H9 (cell line): Measurements from ENCODE around the gene RPS6KA4. TPM values are rescaled to one million over a fixed set of nuclear protein-coding genes. Genes with fewer than 3 reads are reported as not detected.

Source experiments
- DNase-seq: peaks from one replicate; pipeline ENCODE4 v3.0.0-alpha.2; 2017
- H2AFZ ChIP-seq: one replicate; pipeline ENCODE4 v1.6.1; 2013; ENCODE audit warnings: mild to moderate bottlenecking, low read length, control low read depth, moderate library complexity
- H2AK5ac ChIP-seq: 2 replicates; pipeline ENCODE4 v1.6.1; 2013; ENCODE audit warnings: low read length, control low read depth, mixed read lengths; ENCODE audit not compliant: insufficient read length
- H2BK120ac ChIP-seq: one replicate; pipeline ENCODE4 v1.6.1; 2013; ENCODE audit warnings: low read depth, mild to moderate bottlenecking, low read length, control low read depth, inconsistent platforms; ENCODE audit not compliant: poor library complexity, severe bottlenecking
- H2BK12ac ChIP-seq: 2 replicates; pipeline ENCODE4 v1.6.1; 2013; ENCODE audit warnings: low read length, control low read depth, mixed read lengths, low read depth; ENCODE audit not compliant: insufficient read length
- H2BK15ac ChIP-seq: 2 replicates; pipeline ENCODE4 v1.6.1; 2013; ENCODE audit warnings: low read depth, low read length, control low read depth
- H2BK20ac ChIP-seq: one replicate; pipeline ENCODE4 v1.6.1; 2013; ENCODE audit warnings: low read depth, mild to moderate bottlenecking, low read length, control low read depth, inconsistent platforms; ENCODE audit not compliant: poor library complexity, severe bottlenecking
- H2BK5ac ChIP-seq: 2 replicates; pipeline ENCODE4 v1.6.1; 2013; ENCODE audit warnings: low read length, control low read depth, mixed read lengths; ENCODE audit not compliant: insufficient read length
- H3K14ac ChIP-seq: 2 replicates; pipeline ENCODE4 v1.6.1; 2013; ENCODE audit warnings: low read length, control low read depth; ENCODE audit not compliant: insufficient read depth
- H3K18ac ChIP-seq: 2 replicates; pipeline ENCODE4 v1.6.1; 2013; ENCODE audit warnings: low read depth, mild to moderate bottlenecking, mixed read lengths, low read length, control low read depth; ENCODE audit not compliant: insufficient read length
- H3K23ac ChIP-seq: 2 replicates; pipeline ENCODE4 v1.6.1; 2013; ENCODE audit warnings: low read length, control low read depth, mixed read lengths, low read depth; ENCODE audit not compliant: insufficient read length
- H3K23me2 ChIP-seq: 2 replicates; pipeline ENCODE4 v1.6.1; 2013; ENCODE audit warnings: low read depth, mild to moderate bottlenecking, mixed read lengths, low read length, control low read depth; ENCODE audit not compliant: insufficient read length, poor library complexity, severe bottlenecking
- H3K27ac ChIP-seq: 2 replicates; pipeline ENCODE4 v1.5.1; 2013; ENCODE audit warnings: low read length, control low read depth, mixed read lengths, low read depth; ENCODE audit not compliant: insufficient read length
- H3K27me3 ChIP-seq: 2 replicates; pipeline ENCODE4 v1.6.1; 2013; ENCODE audit warnings: low read length, control low read depth, inconsistent platforms; ENCODE audit not compliant: insufficient read depth
- H3K4ac ChIP-seq: 2 replicates; pipeline ENCODE4 v1.6.1; 2013; ENCODE audit warnings: low read depth, mild to moderate bottlenecking, control low read depth, inconsistent platforms, low read length, moderate library complexity
- H3K4me1 ChIP-seq: 2 replicates; pipeline ENCODE4 v1.6.1; 2013; ENCODE audit warnings: low read length, control low read depth, inconsistent platforms; ENCODE audit not compliant: insufficient read depth
- H3K4me2 ChIP-seq: 2 replicates; pipeline ENCODE4 v1.6.1; 2013; ENCODE audit warnings: low read length, control low read depth, mixed read lengths; ENCODE audit not compliant: insufficient read length, insufficient read depth
- H3K56ac ChIP-seq: 2 replicates; pipeline ENCODE4 v1.6.1; 2013; ENCODE audit warnings: low read depth, mild to moderate bottlenecking, mixed read lengths, low read length, control low read depth; ENCODE audit not compliant: insufficient read length
- H3K79me1 ChIP-seq: 2 replicates; pipeline ENCODE4 v1.6.1; 2013; ENCODE audit warnings: low read depth, mild to moderate bottlenecking, moderate library complexity, low read length, control low read depth, inconsistent platforms; ENCODE audit not compliant: insufficient read depth, poor library complexity, severe bottlenecking
- H3K79me2 ChIP-seq: 2 replicates; pipeline ENCODE4 v1.6.1; 2013; ENCODE audit warnings: low read length, control low read depth, inconsistent platforms; ENCODE audit not compliant: insufficient read depth
- H3K9ac ChIP-seq: 2 replicates; pipeline ENCODE4 v1.6.1; 2013; ENCODE audit warnings: low read length, control low read depth, mixed read lengths; ENCODE audit not compliant: insufficient read length; ENCODE audit errors: extremely low read depth
- H3K9me3 ChIP-seq: one replicate; pipeline ENCODE4 v1.6.1; 2013; ENCODE audit warnings: low read depth, low read length, inconsistent platforms; ENCODE audit not compliant: control insufficient read depth
- H3T11ph ChIP-seq: one replicate; pipeline ENCODE4 v1.6.1; 2013; ENCODE audit warnings: mild to moderate bottlenecking, low read length, control low read depth, inconsistent platforms
- H4K20me1 ChIP-seq: one replicate; pipeline ENCODE4 v1.6.1; 2013; ENCODE audit not compliant: control insufficient read depth, insufficient read length, insufficient read depth
- H4K5ac ChIP-seq: 2 replicates; pipeline ENCODE4 v1.6.1; 2013; ENCODE audit warnings: low read depth, mild to moderate bottlenecking, mixed read lengths, low read length, control low read depth; ENCODE audit not compliant: insufficient read length
- H4K8ac ChIP-seq: replicated peaks from 2 replicates; pipeline ENCODE4 v1.6.1; 2013; ENCODE audit warnings: low read length, control low read depth, mixed read lengths, low read depth; ENCODE audit not compliant: insufficient read length
- H4K91ac ChIP-seq: 2 replicates; pipeline ENCODE4 v1.6.1; 2013; ENCODE audit warnings: low read depth, mild to moderate bottlenecking, moderate library complexity, mixed read lengths, low read length, control low read depth; ENCODE audit not compliant: insufficient read length
- H3K27ac Mint-ChIP-seq, 3 experiments: 2 replicates in 2 of 3; 3 replicates in 1 of 3; pipeline ENCODE4 v1.8.0; 2020 to 2021; ENCODE audit warnings: mixed read lengths in 3 of 3, mild to moderate bottlenecking in 1 of 3, moderate library complexity in 1 of 3
- H3K27me3 Mint-ChIP-seq: 2 replicates; pipeline ENCODE4 v1.8.0; 2021; ENCODE audit warnings: low read depth, mild to moderate bottlenecking, moderate library complexity, mixed read lengths
- H3K36me3 Mint-ChIP-seq, 3 experiments: 2 replicates in 2 of 3; 3 replicates in 1 of 3; pipeline ENCODE4 v1.8.0; 2020 to 2021; ENCODE audit warnings: low read depth in 3 of 3, mixed read lengths in 3 of 3; ENCODE audit not compliant: insufficient read depth in 1 of 3
- H3K4me1 Mint-ChIP-seq, 2 experiments: 2 replicates each; pipeline ENCODE4 v1.8.0; 2020; ENCODE audit warnings: mixed read lengths in 2 of 2
- H3K4me3 Mint-ChIP-seq, 2 experiments: 2 replicates in 1 of 2; 3 replicates in 1 of 2; pipeline ENCODE4 v1.8.0; 2020 to 2021; ENCODE audit warnings: mild to moderate bottlenecking in 2 of 2, mixed read lengths in 2 of 2, moderate library complexity in 1 of 2
- H3K9me3 Mint-ChIP-seq, 2 experiments: 2 replicates in 1 of 2; 3 replicates in 1 of 2; pipeline ENCODE4 v1.8.0; 2020; ENCODE audit warnings: mild to moderate bottlenecking in 2 of 2, mixed read lengths in 2 of 2, moderate library complexity in 1 of 2
- WGBS: extraction: QIAGEN DNeasy Blood & Tissue Kit; methylation state at CpG from one replicate; pipeline ENCODE4 v1.1.7; 2013; ENCODE audit warnings: missing lambda C conversion rate, low lambda C conversion rate, mixed read lengths; ENCODE audit not compliant: insufficient read length; ENCODE audit errors: extremely low coverage; 5-methylcytosine and 5-hydroxymethylcytosine counted together
- total RNA-seq: library from RNA; stranded (reverse); gene quantifications from 2 replicates; pipeline ENCODE4 v1.2.1, GENCODE V29; 2021
- TF ChIP-seq, protein P1 (sequence below): fragments of 200-600 bp; sonication (generic); conservative IDR thresholded peaks from 3 replicates; pipeline ENCODE4 v1.8.0; 2021; ENCODE audit warnings: antibody characterized with exemption, mild to moderate bottlenecking

The RPS6KA4 gene
- total RNA-seq, 1 experiment from 2014 or later, result 10.8 TPM

DNA sequence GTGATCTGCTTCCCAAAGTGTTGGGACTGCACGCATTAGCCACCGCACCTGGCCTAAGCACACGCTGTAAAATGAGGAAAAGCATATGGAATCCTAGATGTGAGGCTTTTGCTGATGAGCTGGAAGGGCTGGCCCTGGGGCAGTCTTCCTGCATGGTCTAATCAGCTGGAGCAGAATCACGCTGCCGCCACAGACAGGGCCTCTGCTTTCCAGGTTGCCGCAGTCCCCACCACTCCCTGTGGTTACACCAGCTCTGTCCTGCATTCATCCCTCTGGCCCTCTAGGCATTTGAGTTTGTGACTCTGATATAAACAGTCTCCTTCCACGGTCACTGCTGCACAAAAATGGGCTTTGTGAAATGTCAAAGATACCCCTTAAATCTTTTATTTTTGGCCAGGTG, 17.1 kb downstream of the RPS6KA4 start:
- no peak for DNase-seq
- Histone ChIP-seq H3K14ac (no peak overlapping the region), H3K4me2 (no peak overlapping the region), H3K18ac (no peak overlapping the region), H4K5ac (no peak overlapping the region), H3K79me1 (no peaks in the 10 kb centered on the region), H3K27me3 (no peaks in the 10 kb centered on the region), H3K23me2 (no peaks in the 10 kb centered on the region), H4K91ac (no peak overlapping the region), H3K79me2 (no peaks in the 10 kb centered on the region), H3K27ac (no peak overlapping the region), H3K9ac (no peak overlapping the region), H2BK120ac (no peak overlapping the region), H2BK5ac (no peak overlapping the region), H4K8ac (no peak overlapping the region), H2BK12ac (no peak overlapping the region), H3K4me1 (no peaks in the 10 kb centered on the region; the same call in 1 of the 2 replicates), H3K23ac (no peak overlapping the region), H3K4ac (no peak overlapping the region), H2BK20ac (no peak overlapping the region), H3T11ph (no peak overlapping the region), H2AFZ (no peak overlapping the region), H2AK5ac (no peak overlapping the region), H2BK15ac (no peak overlapping the region), H3K56ac (no peak overlapping the region), H3K9me3 (no peaks in the 10 kb centered on the region), H4K20me1 (no peaks in the 10 kb centered on the region)
- Mint-ChIP-seq H3K27ac (no peak overlapping the region), H3K4me3 (no peak overlapping the region), H3K27me3 (no peaks in the 10 kb centered on the region), H3K9me3 (no peaks in the 10 kb centered on the region), H3K36me3 (0 out of 7 replicates have a peak, but pooled peaks cover 0 to 3% (median 0%) of the 10 kb centered on the region in 3 experiments), H3K4me1 (peaks cover 9 to 16% of the 10 kb centered on the region in 2 experiments)
- TF ChIP-seq, protein P1, sequence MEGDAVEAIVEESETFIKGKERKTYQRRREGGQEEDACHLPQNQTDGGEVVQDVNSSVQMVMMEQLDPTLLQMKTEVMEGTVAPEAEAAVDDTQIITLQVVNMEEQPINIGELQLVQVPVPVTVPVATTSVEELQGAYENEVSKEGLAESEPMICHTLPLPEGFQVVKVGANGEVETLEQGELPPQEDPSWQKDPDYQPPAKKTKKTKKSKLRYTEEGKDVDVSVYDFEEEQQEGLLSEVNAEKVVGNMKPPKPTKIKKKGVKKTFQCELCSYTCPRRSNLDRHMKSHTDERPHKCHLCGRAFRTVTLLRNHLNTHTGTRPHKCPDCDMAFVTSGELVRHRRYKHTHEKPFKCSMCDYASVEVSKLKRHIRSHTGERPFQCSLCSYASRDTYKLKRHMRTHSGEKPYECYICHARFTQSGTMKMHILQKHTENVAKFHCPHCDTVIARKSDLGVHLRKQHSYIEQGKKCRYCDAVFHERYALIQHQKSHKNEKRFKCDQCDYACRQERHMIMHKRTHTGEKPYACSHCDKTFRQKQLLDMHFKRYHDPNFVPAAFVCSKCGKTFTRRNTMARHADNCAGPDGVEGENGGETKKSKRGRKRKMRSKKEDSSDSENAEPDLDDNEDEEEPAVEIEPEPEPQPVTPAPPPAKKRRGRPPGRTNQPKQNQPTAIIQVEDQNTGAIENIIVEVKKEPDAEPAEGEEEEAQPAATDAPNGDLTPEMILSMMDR, result no peak
- WGBS, result no CpG with 5 or more reads among the region's 7 CpGs
